Measurements from ENCODE around the gene ZSCAN5C. TPM values are rescaled to one million over a fixed set of nuclear protein-coding genes. Genes with fewer than 3 reads are reported as not detected.
A peak's percentile ranks its signal among the peaks of the same experiment; 100 is the strongest.
"Not testable (repeated sequence)": the region's sequence is repeated elsewhere in the genome, so short reads cannot be mapped to it uniquely, and the experiment has no call there.

ZSCAN5C gene
- total RNA-seq, 2 donors from 2014 or later, result not detected

- no peak for DNase-seq (ENCODE audit: low spot score)
- intact Hi-C loops (cut with DNase I), result no loop called here
Observed at GRCh38 chr19:56189785-56190184, 12.3 kb upstream of the ZSCAN5C start.

GRCh38 chr19:56191115-56191514 is 11.0 kb upstream of the ZSCAN5C start:
- intact Hi-C loops (cut with DNase I), result no loop called here
- DNase-seq (ENCODE audit: low spot score), result no peak

- intact Hi-C loops (cut with DNase I), result no loop called here
- DNase-seq (ENCODE audit: low spot score), result no peak
Observed at GRCh38 chr19:56191711-56192110, 10.4 kb upstream of the ZSCAN5C start.

- DNase-seq (ENCODE audit: low spot score), result no peak
- intact Hi-C loops (cut with DNase I), result no loop called here
Observed at GRCh38 chr19:56193981-56194640, 8.0 kb upstream of the ZSCAN5C start.

GRCh38 chr19:56197646-56198045 is 4.4 kb upstream of the ZSCAN5C start, which contains the start of gene ZSCAN5B:
ZSCAN5B (minus strand) TSS chr19:56197783; CDS start chr19:56193052, 4,731 bp downstream.
- intact Hi-C loops (cut with DNase I); DNase-seq (ENCODE audit: low spot score): not testable (repeated sequence)

GRCh38 chr19:56199687-56200086 is 2.4 kb upstream of the ZSCAN5C start:
- intact Hi-C loops (cut with DNase I), result no loop called here
- DNase-seq (ENCODE audit: low spot score), result no peak

- intact Hi-C loops (cut with DNase I), result not testable (repeated sequence)
Observed at GRCh38 chr19:56207581-56207980, 5.5 kb downstream of the ZSCAN5C start.

GRCh38 chr19:56209091-56209490 is 7.0 kb downstream of the ZSCAN5C start:
- intact Hi-C loops (cut with DNase I), result no loop called here
- peak; percentile 20 for DNase-seq (ENCODE audit: low spot score)

More at GRCh38 chr19:56207581-56207980, 5.5 kb downstream of the ZSCAN5C start:
- peak; percentile 25 for DNase-seq (ENCODE audit: low spot score)

- peak; percentile 30 for DNase-seq (ENCODE audit: low spot score)
- intact Hi-C loops (cut with DNase I), result not testable (repeated sequence)
Observed at GRCh38 chr19:56210036-56210435, 8.0 kb downstream of the ZSCAN5C start.

GRCh38 chr19:56211718-56212117 is 9.6 kb downstream of the ZSCAN5C start:
- peak; percentile 17 for DNase-seq (ENCODE audit: low spot score)
- intact Hi-C loops (cut with DNase I), result no loop called here

GRCh38 chr19:56217039-56217949 is 15.2 kb downstream of the ZSCAN5C start:
- intact Hi-C loops (cut with DNase I), result no loop called here
- DNase-seq (ENCODE audit: low spot score), result peak; percentile 82

- no peak for DNase-seq (ENCODE audit: low spot score)
- intact Hi-C loops (cut with DNase I), result no loop called here
Observed at GRCh38 chr19:56218961-56219360, 16.9 kb downstream of the ZSCAN5C start.

- intact Hi-C loops (cut with DNase I), result not testable (repeated sequence)
- peak; percentile 36 for DNase-seq (ENCODE audit: low spot score)
Observed at GRCh38 chr19:56221442-56221841, 19.4 kb downstream of the ZSCAN5C start.

- intact Hi-C loops (cut with DNase I), result no loop called here
- DNase-seq (ENCODE audit: low spot score), result peak; percentile 58
Observed at GRCh38 chr19:56221851-56222250, 19.8 kb downstream of the ZSCAN5C start.

- intact Hi-C loops (cut with DNase I), result no loop called here
- peak; percentile 16 for DNase-seq (ENCODE audit: low spot score)
Observed at GRCh38 chr19:56222901-56223300, 20.8 kb downstream of the ZSCAN5C start.

GRCh38 chr19:56223481-56223880 is 21.4 kb downstream of the ZSCAN5C start:
- peak; percentile 40 for DNase-seq (ENCODE audit: low spot score)
- intact Hi-C loops (cut with DNase I), result no loop called here

GRCh38 chr19:56245121-56245740 is 43.2 kb downstream of the ZSCAN5C start:
- intact Hi-C loops (cut with DNase I), result no loop called here
- DNase-seq (ENCODE audit: low spot score), result peak; percentile 50

GRCh38 chr19:56245764-56246163 is 43.7 kb downstream of the ZSCAN5C start:
- DNase-seq (ENCODE audit: low spot score); intact Hi-C loops (cut with DNase I): not testable (repeated sequence)

- DNase-seq (ENCODE audit: low spot score); intact Hi-C loops (cut with DNase I): not testable (repeated sequence)
Observed at GRCh38 chr19:56248736-56249338, 46.8 kb downstream of the ZSCAN5C start.
